Activated CD4-positive, alpha-beta T cell treated with anti-CD3 and anti-CD28 coated beads, Interleukin-2, amount 50 U/mL, for 1 hour (primary cell): ENCODE measurements around the gene WNT10A.
A peak's percentile ranks its signal among the peaks of the same experiment; 100 is the strongest.

Experiments
- DNase-seq: peaks from one replicate; pipeline ENCODE4 v3.0.0-alpha.2; 2020

WNT10A gene

DNA sequence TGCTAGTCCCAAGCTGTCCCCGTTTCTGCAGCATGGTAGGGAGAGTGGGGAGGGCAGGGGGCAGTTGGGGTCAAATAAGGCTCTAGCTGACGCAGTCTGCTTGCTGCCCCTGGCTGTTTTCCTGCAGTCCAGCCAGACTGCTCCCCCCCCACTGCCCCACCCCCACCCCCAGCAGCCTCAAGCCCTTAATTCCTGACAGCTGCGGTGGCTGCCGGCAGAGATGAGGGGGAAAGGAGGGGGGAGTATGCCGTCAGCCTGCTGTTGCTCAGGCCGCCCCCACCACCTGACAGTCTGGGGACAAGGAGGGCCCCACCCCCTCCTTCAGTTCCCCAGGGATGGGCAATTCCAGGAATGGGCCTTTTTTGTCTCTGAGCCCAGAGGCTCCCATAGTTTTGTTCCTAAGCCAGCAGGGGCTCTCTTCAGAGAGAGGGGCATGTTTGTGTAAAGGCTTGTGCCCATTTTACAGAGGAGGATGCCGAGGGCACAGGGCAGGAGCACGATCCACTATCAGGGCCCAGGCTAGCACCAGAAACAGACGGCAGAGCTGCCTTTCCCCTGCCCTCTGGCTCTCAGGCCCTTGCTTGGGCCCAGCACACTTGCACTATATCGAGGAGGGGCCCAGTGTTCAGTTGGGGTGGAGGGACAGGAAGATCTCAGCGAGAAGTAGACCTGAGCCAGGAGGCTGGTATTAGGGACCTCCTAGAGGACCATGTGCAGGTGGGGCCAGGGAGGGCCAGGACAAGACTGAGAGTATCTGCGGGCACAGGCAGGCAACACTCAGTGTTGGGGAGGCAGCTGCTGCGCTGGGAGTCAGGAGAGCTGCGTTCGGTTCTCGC, 1.5 kb upstream of the WNT10A start:
- no peak for DNase-seq

DNA sequence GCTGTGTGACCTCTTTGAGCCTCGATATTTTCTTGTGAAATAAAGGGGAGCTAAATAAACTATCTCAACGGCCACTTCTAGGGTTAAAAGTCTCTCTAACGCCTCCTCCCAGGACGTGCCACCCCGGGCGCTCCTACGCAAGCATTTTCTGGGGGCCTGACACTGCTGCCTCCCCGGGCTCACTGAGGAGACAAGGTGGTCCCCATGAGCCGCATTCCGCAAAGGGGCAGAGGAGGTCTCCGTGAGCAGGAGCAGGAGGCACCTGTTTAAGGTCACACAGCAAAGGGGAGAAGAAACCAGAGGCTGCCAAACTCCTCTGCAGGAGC, 913 bp upstream of the WNT10A start:
- no peak for DNase-seq

DNA sequence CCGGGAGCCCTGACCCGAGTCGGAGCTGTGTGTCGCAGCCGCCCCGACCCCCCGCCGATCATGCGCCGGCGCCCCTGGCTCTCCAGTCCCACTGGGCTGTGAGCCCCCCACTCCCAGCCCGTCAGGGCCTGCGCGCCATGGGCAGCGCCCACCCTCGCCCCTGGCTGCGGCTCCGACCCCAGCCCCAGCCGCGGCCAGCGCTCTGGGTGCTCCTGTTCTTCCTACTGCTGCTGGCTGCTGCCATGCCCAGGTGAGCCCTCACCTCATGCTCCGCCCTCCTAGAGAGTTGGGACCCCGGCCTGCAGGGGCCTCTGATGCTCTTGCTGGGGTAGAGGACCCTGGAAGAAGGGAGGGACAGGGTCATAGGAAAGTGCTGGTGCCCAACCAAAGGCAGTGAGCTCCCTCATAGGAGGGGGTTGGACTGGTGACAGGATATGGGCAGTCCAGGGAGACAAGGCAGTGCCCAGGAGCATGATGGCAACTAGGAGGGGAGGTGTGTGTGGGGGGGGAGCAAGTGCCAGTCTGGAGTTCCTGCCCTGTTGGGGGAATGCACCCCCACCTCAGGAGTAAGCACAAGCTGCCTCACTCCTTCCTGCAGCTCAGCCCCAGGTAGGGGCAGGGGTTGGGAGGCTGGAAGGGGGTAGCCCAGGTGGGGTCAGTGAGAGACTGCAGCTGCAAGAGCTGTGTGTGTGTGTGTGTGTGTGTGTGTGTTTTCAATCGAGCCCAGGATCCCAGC, 375 bp downstream of the WNT10A start:
- no peak for DNase-seq

DNA sequence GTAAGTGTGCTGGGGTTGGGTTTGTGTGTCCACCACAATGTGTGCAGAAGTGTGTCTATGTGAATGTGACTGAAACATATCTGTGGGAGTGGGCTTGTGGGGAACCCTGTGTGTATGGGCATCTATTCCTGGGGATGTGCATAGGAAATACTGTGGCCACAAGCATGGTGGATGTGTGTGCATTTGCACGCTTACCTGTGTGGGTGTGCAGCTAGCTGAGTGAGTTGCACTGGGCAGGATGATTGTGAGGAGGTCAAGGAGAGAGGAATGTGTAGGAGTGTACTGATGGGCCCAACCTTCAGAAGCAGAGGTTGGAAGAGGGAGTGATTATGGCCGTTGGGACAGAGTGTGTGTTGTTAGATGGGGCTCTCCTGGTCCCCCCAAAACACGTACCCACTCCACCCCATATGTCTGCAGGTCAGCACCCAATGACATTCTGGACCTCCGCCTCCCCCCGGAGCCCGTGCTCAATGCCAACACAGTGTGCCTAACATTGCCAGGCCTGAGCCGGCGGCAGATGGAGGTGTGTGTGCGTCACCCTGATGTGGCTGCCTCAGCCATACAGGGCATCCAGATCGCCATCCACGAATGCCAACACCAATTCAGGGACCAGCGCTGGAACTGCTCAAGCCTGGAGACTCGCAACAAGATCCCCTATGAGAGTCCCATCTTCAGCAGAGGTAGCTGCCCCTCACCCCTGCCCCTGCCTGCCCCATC, 1.2 kb downstream of the WNT10A start:
- no peak for DNase-seq

DNA sequence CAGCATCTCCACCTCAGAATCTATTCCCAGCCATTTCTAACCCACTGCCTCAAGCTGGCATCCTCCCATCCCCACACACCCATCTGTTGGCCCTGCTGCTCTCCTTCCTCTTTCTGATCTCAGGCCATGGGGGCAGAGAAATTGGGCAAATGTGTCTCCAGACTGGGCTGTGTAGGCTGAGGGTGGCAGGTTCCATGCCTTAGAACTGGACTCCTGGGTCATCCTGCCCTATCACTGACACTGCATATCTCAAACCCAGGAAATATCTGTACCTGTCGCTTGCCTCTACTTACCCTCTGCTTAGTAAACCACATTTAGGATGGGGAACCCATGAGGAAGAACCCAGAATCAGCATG, 1.8 kb downstream of the WNT10A start:
- no peak for DNase-seq

DNA sequence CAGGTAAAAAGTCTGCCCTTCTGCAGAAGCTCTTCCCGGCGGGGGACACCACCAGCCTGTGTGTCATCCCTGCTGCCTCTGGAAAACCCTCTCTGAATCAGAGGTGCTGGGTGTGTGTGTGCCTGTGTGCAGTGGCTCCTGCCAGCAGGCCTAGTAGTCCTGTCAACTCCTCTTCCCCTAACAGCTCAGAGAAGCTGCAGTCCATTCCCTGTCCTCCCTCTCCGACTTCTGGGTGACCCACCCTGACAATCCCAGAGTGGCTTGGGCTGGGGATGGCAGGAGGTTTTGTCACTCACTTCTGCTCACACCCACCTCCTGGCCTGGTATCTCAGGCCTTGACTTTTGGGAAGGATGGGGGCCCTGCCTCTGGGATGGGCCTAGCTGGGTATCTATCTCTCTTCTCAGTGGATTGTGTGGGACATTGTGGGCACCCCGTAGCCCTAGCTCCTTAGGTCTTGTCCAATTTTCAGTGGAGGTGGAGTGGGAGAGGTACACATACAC, 2.3 kb downstream of the WNT10A start:
- DNase-seq = no peak

DNA sequence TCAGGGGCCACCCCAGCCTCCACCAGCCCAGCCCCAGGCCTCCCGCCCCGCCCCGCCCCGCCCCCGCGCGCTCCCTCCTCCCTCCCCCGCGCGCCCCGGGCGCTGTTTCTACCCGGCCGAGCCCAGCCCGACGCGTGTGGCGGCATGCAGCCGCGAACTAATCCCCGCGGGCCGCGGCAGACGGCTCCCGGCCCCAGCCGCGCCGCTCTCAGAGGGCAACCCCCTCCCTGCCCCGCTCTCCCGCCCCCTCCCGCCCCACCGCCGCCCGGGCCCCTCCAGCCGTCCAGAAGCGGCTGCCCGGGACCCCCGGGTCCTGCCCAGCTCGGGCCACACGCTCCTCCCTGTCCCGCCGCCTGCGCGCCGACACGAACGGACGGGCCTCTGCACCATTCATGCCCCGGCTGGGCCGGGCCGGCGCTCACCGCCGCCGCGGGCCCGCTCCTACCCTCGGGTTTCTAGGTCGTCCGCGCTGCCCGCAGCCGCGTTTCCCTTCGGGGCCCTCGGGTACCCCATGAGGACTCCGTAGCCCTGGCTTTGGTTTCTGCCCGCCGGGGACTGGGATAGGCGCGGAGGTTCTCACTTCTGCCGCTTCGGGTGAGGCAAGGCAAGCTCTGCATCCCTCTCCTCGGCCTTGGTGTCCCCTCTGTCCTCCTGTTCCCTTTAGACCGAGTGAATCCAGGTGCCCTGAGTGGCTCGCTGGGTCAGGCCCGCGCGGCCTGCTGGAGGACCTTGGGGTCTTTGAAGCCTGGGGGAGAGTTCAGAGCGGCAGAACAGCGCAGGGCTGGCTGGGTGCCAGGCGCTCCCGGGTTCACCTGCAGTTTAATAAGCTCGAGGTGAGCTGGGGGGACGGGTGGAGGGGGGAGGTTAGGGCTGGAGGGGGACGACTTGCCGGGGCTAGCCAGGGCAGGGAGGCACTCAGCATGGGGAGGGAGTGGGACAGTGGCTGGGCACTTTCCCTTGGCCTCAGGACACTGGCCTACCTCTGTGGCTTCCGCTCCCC, 3.1 kb downstream of the WNT10A start:
- peak; percentile 50 for DNase-seq

DNA sequence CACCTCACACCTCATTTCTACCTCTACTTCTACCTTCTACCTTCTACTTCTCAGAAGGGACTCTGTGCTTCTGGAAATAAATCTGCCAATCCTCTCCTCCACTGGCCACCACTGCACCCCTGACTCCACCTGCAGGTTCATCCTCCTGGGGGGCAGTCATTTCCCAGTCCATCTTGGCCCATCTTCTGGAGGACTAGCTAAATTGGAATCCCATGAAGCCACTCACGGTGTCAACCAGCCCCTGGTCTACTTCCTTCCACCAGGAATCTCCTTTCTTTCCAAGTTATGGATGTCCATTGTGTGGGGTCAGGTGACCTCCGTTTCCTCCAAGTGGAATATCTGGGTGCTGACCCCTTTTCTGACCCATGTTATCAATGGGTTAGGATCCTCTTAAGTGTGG, 3.9 kb downstream of the WNT10A start:
- DNase-seq = no peak

DNA sequence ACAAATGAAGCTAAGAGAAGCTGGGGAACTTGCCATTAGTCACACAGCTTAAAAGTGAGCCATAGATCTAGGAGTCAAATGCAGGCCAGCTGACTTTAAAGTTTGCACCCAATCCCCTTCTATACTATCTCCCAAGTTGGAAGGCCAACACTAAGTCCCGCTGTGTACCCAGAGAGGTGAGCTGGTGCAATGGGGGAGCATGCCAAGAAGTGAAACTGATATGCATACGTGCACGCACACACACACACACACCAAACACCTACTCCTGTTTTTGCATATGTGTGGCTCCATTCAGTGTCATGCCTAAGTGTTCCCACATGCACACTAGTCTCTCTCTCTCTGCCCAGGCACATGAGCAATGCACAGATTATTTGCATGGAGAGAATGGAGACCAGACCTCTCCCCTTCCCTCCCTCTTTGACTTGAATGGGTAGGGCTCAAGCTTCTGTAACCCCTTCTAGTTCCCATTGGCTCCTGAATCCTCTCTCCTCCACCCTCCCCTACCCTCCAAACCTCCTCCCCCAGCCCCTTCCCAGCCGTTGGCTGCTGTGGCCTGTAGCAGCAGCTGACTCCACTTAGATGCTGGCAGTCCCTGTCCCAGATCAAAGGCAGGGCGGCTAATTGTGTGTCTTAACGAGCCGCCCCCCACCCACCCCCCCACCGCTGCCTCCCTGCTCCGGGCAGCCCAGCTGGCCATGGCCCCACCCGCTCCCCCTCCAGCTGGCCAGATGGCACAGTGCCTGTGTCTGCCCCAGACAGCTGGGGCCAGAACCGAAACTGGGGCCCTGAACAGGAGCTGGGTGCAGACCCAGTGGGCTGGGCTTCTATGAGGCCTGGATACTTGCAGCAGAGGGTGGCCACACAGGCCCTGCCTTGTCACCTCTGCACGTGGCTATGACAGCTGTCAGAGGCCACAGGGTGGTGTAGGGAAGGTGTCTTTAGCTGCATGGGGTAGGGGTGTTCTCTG, 5.6 kb downstream of the WNT10A start:
- DNase-seq = no peak

DNA sequence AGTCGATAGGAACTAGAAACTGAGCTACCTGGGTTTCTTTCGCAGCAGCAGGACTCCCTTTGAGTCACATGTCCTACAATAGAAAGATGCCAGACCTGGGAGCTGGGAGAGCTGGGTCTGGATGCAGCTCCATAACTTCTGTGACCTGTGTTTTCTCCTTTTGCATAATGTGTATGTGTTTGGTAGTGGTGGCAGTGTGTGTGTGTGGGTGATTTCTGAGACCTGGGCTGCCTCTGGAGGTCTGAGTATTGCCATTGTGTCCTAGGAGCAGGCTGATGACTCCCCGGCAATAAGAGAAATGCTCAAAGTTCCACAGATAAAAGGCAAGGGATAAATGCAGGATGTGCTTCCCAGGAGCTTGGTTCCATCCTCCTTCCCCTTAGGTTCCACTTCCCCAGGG, 6.4 kb downstream of the WNT10A start:
- no peak for DNase-seq

DNA sequence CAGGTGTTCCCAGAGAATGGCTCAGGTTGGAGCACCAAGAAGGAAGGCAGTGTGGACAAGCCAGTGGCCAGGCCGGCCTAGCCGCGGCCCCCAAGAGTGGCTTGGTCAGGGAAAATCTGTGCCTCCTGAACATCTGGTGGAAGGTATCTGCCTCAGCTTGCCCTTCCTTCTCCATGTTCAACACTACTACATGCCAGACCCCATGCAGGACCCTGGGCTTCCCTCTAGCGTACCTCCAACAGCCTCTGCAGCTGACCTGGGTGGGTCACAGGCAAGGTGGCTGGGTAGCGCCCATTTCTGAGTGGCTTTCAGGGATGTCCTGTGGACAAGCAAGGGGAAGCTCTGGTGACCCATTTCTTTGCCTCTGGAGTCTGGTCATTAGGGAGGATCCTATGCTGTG, 7.7 kb downstream of the WNT10A start:
- DNase-seq = no peak

DNA sequence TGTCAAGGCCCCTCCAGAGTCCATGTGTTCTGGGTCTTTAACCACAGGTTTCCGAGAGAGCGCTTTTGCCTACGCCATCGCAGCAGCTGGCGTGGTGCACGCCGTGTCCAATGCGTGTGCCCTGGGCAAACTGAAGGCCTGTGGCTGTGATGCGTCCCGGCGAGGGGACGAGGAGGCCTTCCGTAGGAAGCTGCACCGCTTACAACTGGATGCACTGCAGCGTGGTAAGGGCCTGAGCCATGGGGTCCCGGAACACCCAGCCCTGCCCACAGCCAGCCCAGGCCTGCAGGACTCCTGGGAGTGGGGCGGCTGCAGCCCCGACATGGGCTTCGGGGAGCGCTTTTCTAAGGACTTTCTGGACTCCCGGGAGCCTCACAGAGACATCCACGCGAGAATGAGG, 9.3 kb downstream of the WNT10A start:
- no peak for DNase-seq

DNA sequence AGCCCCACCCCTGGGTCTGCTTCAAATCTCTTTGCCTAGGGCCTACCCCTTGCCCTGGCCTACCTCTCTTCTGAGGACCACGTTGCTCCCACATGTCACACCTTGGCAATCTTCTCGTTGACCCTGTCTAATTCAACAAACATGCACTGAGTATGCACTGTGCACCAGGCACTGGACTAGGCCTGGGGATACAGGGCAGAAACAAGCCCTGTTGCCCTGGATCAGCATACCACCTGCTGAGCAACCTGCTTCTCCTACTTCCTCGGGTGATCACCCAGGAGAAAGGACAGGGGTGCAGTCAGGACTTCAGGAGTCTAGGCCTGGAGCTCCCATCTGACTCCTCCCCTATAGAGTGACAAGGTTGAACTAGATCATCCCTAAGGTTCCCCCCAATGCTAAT, 9.7 kb downstream of the WNT10A start:
- DNase-seq = no peak

DNA sequence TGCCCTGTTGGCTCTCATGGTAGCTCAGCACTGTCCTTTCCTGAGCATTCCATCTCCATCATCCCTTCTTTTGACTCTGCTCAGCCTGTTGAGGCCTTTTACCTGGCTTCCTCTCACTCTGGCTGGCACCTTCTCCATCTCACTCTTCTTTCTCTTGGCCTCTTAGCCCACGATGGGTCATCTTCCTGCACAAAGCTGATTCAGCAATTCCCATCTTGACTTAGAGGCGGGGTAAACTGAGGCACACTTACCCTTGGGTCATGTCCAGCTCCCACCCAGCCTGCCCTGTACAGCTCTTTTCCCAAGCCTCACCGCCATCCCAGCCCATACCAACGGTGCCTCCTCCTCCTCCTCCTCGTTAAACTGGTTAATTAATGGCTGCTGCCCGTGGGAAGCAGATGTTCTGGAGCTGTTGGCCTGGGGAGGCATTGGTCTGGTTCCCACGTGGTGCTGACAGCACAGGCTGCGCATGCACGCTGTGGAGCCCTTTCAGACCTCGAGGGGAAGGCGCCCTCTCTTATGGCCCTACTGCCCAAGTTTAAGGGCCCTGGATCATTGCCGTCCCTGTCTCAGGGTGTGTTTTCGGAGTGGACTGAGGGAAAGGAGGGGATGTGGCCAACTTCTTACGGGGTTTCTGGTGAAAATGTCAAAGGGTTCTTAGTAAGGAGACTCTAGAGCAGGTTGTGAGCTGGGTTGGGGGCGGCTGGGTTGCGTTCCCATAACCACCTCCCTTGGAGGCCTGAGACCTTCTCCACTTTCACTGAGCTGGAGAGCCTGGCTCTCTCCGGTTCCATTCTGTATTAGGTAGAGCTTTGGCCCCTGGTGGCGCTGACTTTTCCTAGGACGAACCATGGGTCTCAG, 10.9 kb downstream of the WNT10A start:
- DNase-seq = no peak

DNA sequence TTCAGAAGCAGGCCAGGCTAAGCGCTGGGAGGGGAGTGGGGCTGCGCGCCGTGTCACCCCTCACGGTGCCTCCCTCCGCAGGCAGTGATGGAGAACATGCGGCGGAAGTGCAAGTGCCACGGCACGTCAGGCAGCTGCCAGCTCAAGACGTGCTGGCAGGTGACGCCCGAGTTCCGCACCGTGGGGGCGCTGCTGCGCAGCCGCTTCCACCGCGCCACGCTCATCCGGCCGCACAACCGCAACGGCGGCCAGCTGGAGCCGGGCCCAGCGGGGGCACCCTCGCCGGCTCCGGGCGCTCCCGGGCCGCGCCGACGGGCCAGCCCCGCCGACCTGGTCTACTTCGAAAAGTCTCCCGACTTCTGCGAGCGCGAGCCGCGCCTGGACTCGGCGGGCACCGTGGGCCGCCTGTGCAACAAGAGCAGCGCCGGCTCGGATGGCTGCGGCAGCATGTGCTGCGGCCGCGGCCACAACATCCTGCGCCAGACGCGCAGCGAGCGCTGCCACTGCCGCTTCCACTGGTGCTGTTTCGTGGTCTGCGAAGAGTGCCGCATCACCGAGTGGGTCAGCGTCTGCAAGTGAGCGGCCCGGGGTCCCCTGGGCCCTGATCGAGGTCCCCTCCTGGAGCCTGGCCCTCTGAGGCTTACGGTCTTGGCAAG, 12.2 kb downstream of the WNT10A start:
- peak; percentile 84 for DNase-seq

DNA sequence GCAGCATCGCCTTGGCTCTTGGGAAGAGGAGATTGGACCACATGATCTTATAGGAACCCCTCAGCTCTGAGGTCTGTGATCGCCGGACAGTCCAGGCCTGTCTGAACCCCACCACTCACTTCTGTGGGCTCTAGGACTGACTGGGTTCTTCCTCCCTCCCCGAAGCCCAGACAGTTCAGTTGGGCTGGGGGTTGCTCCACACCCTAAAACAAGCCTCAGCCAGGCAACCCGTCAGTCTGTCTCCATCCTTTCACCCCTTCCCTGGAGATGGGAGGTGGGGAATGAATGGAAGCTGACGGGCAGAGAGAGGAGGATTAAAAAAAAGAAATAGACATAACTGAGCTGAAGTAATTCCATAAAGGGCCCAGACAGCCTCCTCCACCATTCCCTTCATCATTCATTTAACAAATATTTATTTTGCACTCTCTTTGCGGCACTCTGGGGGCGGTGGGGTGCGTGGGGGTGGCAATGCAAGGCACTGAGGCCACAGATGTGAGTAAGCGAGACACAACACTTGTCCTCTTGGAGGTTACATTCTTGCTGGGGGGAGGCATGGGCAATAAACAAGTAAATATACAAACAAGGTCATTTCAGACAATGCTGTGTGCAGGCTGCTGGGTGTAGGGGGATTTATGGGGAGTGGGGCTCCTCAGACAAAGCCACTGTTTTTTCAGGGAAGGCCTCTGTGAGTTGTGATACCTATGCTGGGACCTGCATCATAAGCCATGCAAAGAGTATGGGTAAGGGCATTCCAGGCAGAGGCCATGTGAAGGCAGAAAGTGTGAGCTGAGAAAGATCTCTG, 12.9 kb downstream of the WNT10A start:
- DNase-seq = no peak

DNA sequence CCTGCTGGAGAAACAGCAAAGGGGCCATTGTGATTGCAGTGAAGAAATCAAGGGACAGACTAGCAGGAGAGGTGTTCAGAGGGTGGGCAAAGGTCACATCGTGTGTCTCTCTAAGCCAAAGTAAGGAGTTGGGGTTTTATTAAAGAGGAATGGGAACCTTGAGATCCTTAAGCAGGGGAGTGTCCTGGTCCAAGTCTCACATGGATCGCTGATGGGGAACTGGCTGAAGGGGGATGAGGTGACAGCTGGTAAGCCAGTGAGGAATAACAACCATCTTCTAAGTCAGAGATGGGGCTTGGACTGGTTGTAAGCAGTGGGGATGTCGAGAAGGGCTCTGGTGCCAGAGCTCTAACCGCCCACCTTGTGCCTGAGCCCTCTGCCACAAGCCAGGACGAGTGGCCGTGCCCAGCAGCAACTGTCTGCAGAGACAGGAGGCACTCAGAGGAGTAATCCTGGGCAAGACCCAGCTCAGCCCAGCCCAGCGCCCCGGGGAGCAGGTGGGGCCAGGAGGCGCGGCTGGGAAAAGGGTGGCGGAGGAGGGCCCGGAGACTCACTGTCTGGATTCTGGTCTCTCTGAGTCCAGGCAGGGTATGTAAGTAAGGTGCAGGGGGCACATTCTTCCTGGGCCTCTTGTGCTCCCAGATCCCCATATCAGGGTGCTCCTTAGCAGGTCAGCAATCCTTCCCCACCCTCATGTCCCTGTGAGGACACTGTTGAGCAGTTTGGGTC, 13.7 kb downstream of the WNT10A start:
- no peak for DNase-seq

DNA sequence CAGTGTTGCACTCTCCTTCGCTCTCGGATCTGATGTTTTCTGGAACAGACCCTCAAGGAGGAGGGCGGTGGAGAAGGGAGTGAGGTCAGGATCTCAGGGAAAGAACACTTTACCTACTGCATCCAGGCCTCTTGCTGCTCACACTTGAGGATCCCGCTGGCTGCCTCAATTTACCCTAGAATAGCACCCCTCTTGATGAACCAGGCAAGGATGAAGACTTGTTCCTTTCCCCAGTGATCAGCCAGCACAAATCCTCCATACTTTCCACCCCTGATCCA, 14.2 kb downstream of the WNT10A start:
- DNase-seq = no peak
